ENCODE data around the gene NR2F6.

Gene NR2F6

GRCh38 chr19:17282488-17283125, 36.9 kb upstream of the NR2F6 start:
- Histone ChIP-seq H3K36me3 (ENCODE audit: control insufficient read depth in 2 of 2, insufficient read depth in 1 of 2, low read length in 2 of 2) (peaks cover 0 to 9% of the 10 kb centered on the region in 2 experiments; a peak in 2 of 3 replicates), H3K4me3 (ENCODE audit: low read depth, low read length) (no peak overlapping the region), H3K4me1 (ENCODE audit: control insufficient read depth, insufficient read depth, low read length) (no peaks in the 10 kb centered on the region), H3K9me3 (ENCODE audit: control insufficient read depth, insufficient read depth, low read depth, low read length) (no peaks in the 10 kb centered on the region), H3K27ac (ENCODE audit: extremely low read depth, low read depth, low read length) (no peak overlapping the region)
- ChIA-PET CTCF (interaction anchor here (0.5 to 4.1 kb wide), 28 partner anchors 9 to 1202 kb away, joined by 3 to 37 read pairs (median 3); partner anchors contain the start of genes ABHD8, BABAM1, HAUS8 and MRPL34), POLR2A (interaction anchor here (1.0 kb wide), 1 partner anchor 16 kb away, joined by 3 read pairs; the partner anchor contains the start of gene BABAM1)
- peak; percentile 27; the same call in 1 of the 2 replicates for TF ChIP-seq ZBTB6 (tag by site-specific recombination; IDR thresholded peaks at IDR 0.05)
- TF ChIP-seq HOXC10 (CRISPR knock-in tag; IDR thresholded peaks at IDR 0.05) = 0 out of 2 replicates have a peak, but pooled peaks have one; percentile 15
- no peak for TF ChIP-seq ZNF26 (tag by site-specific recombination; IDR thresholded peaks at IDR 0.05)
- TF ChIP-seq ZEB2 (tag by site-specific recombination; IDR thresholded peaks at IDR 0.05) = peak; percentile 63; the same call in 1 of the 2 replicates
- TF ChIP-seq TRIM28 (IDR thresholded peaks at IDR 0.05; ENCODE audit: borderline replicate concordance, low read length) = peak; percentile 20; the same call in 1 of the 2 replicates
- TF ChIP-seq ZNF549 (tag by site-specific recombination; IDR thresholded peaks at IDR 0.05) = no peak
- peak; percentile 63; the same call in 1 of the 2 replicates for TF ChIP-seq ZNF121 (tag by site-specific recombination; IDR thresholded peaks at IDR 0.05)
- peak; percentile 62 for TF ChIP-seq ZSCAN30 (tag by site-specific recombination; IDR thresholded peaks at IDR 0.05)
- TF ChIP-seq ZNF629 (tag by site-specific recombination; IDR thresholded peaks at IDR 0.05) = peak; percentile 37; the same call in 1 of the 2 replicates
- peak; percentile 90 for TF ChIP-seq ZBTB17 (tag by site-specific recombination; IDR thresholded peaks at IDR 0.05)
- no peak for TF ChIP-seq ZNF48 (tag by site-specific recombination; IDR thresholded peaks at IDR 0.05)
- TF ChIP-seq ZNF37A (tag by site-specific recombination; IDR thresholded peaks at IDR 0.05) = no peak
- no peak for TF ChIP-seq ZNF146 (tag by site-specific recombination; IDR thresholded peaks at IDR 0.05)
- no peak for TF ChIP-seq ZNF221 (tag by site-specific recombination; IDR thresholded peaks at IDR 0.05; ENCODE audit: borderline replicate concordance)
- TF ChIP-seq ZNF223 (tag by site-specific recombination; IDR thresholded peaks at IDR 0.05) = no peak
- no peak for TF ChIP-seq ZNF585B (tag by site-specific recombination; IDR thresholded peaks at IDR 0.05)
- TF ChIP-seq HIC1 (tag by site-specific recombination; IDR thresholded peaks at IDR 0.05) = peak; percentile 89
- TF ChIP-seq KLF1 (tag by site-specific recombination; IDR thresholded peaks at IDR 0.05) = no peak
- TF ChIP-seq ZNF610 (tag by site-specific recombination; IDR thresholded peaks at IDR 0.05; ENCODE audit: borderline replicate concordance) = no peak; the same call in 1 of the 2 replicates
- TF ChIP-seq ZNF24 (tag by site-specific recombination; IDR thresholded peaks at IDR 0.05) = no peak
- no peak for TF ChIP-seq ZNF544 (tag by site-specific recombination; IDR thresholded peaks at IDR 0.05)
- TF ChIP-seq IKZF3 (tag by site-specific recombination; IDR thresholded peaks at IDR 0.05) = peak; percentile 29; the same call in 1 of the 2 replicates
- TF ChIP-seq PATZ1 (tag by site-specific recombination; IDR thresholded peaks at IDR 0.05) = peak; percentile 54; the same call in 1 of the 2 replicates
- peak; percentile 82 for TF ChIP-seq GLIS1 (tag by site-specific recombination; IDR thresholded peaks at IDR 0.05)
- TF ChIP-seq ZNF555 (tag by site-specific recombination; conservative IDR thresholded peaks at IDR 0.05) = no peak
- TF ChIP-seq ZBTB11 (tag by site-specific recombination; conservative IDR thresholded peaks at IDR 0.05; ENCODE audit: low read depth) = no peak

All from HEK293 (cell line).